Spleen (tissue), 11 donors: Measurements from ENCODE around the gene RIMBP2. TPM values are rescaled to one million over a fixed set of nuclear protein-coding genes. Genes with fewer than 3 reads are reported as not detected.

Experiments used
- DNase-seq: peaks from one replicate; pipeline ENCODE4 v3.0.0-alpha.2; 2020
- H3K27ac ChIP-seq, 8 donors: fragments of 200-600 bp; sonication (generic) in 7 of 8; 1 replicate in 4 of 8; 2 replicates in 4 of 8; pipeline versions ENCODE4 v1.5.0 to v1.8.0; 2016 to 2021; ENCODE audit warnings: inconsistent platforms in 4 of 8, mild to moderate bottlenecking in 4 of 8, moderate library complexity in 1 of 8
- H3K27me3 ChIP-seq, 7 donors: fragments of 200-600 bp; sonication (generic) in 6 of 7; replicated peaks in 1 of 7; 1 replicate in 4 of 7; 2 replicates in 3 of 7; pipeline versions ENCODE4 v1.5.0 to v1.8.0; 2016 to 2021; ENCODE audit warnings: inconsistent platforms in 3 of 7, mild to moderate bottlenecking in 1 of 7
- H3K36me3 ChIP-seq, 6 donors: fragments of 200-600 bp; sonication (generic) in 5 of 6; 1 replicate in 4 of 6; 2 replicates in 2 of 6; pipeline versions ENCODE4 v1.5.0 to v1.8.0; 2016 to 2021; ENCODE audit warnings: inconsistent platforms in 2 of 6
- H3K4me1 ChIP-seq, 6 donors: fragments of 200-600 bp; sonication (generic) in 5 of 6; 1 replicate in 3 of 6; 2 replicates in 3 of 6; pipeline versions ENCODE4 v1.5.0 to v1.8.0; 2016 to 2021; ENCODE audit warnings: inconsistent platforms in 3 of 6
- H3K4me3 ChIP-seq, 8 donors: fragments of 200-600 bp; sonication (generic) in 7 of 8; 1 replicate in 4 of 8; 2 replicates in 4 of 8; pipeline versions ENCODE4 v1.5.0 to v1.8.0; 2016 to 2021; ENCODE audit warnings: inconsistent platforms in 4 of 8, mild to moderate bottlenecking in 4 of 8, moderate library complexity in 2 of 8
- H3K9me3 ChIP-seq, 8 donors: fragments of 200-600 bp; sonication (generic) in 7 of 8; 1 replicate in 4 of 8; 2 replicates in 4 of 8; pipeline versions ENCODE4 v1.5.0 to v1.8.0; 2016 to 2021; ENCODE audit warnings: inconsistent platforms in 4 of 8
- POLR2A ChIP-seq, 3 donors: fragments of 450-650 bp; IDR thresholded peaks; one replicate each; pipeline ENCODE4 v1.5.1; 2017; ENCODE audit warnings: antibody characterized with exemption in 3 of 3, mild to moderate bottlenecking in 1 of 3
- POLR2AphosphoS5 ChIP-seq, 3 donors: sonication (generic); formaldehyde crosslinking; IDR thresholded peaks; one replicate each; pipeline ENCODE4 v1.5.1; 2017; ENCODE audit warnings: antibody characterized with exemption in 3 of 3
- WGBS, 5 donors: extraction: QIAGEN DNeasy Blood & Tissue Kit in 3 of 5; methylation state at CpG; one replicate each; pipeline versions ENCODE4 v1.1.5 to v1.1.7; 2013 to 2018; 5-methylcytosine and 5-hydroxymethylcytosine counted together
- intact Hi-C: fragments of 100-400 bp; cut with DNase I; formaldehyde crosslinking; loops from one replicate; pipeline ENCODE4 v1.15.0; 2023; ENCODE audit warnings: low total_unique reads
- polyA plus RNA-seq, 3 donors: library from polyadenylated mRNA; stranded (reverse); fragments of 200-250 nt; gene quantifications; one replicate each; pipeline ENCODE4 v1.2.1, GENCODE V29; 2013
- total RNA-seq, 7 donors: library from RNA; depleted of rRNA in 3 of 7; stranded (reverse); fragments of >200 nt in 3 of 7; fragmentation: NEBNext Ultra II Directional in 4 of 7; extraction: Animal tissue kit (Norgen Biotek cat#: 25700) in 4 of 7; gene quantifications; one replicate each; pipeline versions ENCODE4 v1.1.0 to v1.2.1, GENCODE V29; 2016 to 2021
- TF ChIP-seq, protein P1 (sequence below), 11 experiments: fragments of 200-600 bp in 7 of 11; fragments of 450-650 bp in 4 of 11; sonication (generic) in 4 of 11; IDR thresholded peaks in 8 of 11; conservative IDR thresholded peaks in 3 of 11; 1 replicate in 7 of 11; 2 replicates in 4 of 11; pipeline versions ENCODE4 v1.4.0 to v1.8.0; 2016 to 2021; ENCODE audit warnings: antibody characterized with exemption in 11 of 11, inconsistent platforms in 4 of 11, mild to moderate bottlenecking in 1 of 11
- donor health status: healthy with polysubstance abuse.
- donor health status: DM: no; HTN: no; CAD: no; lungs with moderate emphysema.
- donor health status: DM: no; HTN: no; CAD: no.
- donor health status: Bipolar disorder and iron deficiency.
- donor health status: healthy.
- donor health status: DM: no; HTN: no; CAD: no.
- donor health status: DM: yes; HTN: yes; CAD: no.

Gene RIMBP2
- total and polyA plus RNA-seq, 10 donors, result 0.05 to 5.2 (median 0.95) TPM

DNA sequence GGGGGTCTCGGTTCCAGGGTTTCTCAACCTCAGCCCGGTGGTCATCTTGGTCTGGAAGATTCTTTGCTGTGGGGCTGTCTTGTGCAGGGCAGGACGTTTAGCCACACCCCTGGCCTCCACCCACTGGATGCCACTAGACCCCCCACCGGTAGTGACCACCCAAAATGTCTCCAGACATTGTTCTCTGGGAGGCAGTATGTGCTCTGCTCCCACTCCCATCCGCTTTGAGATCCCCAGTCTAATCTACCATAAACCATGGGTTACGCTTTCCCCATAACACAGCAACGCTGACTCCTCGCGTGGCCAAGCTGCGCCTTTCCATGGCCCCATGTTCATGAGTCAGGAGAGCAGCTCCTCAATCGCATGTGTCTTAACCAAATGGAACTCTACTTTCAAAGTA lies 155.8 kb downstream of the RIMBP2 start:
- Histone ChIP-seq H3K4me1 (no peaks in the 10 kb centered on the region), H3K27me3 (peaks cover 0 to 23% (median 0%) of the 10 kb centered on the region in 7 donors), H3K4me3 (no peak overlapping the region), H3K36me3 (no peaks in the 10 kb centered on the region), H3K27ac (no peak overlapping the region), H3K9me3 (peaks cover 0 to 12% (median 11%) of the 10 kb centered on the region in 8 donors)
- no peak for DNase-seq
- intact Hi-C loops, result no loop called here
- TF ChIP-seq POLR2A (IDR thresholded peaks at IDR 0.05) (no peak), POLR2AphosphoS5 (IDR thresholded peaks at IDR 0.05) (no peak)
- TF ChIP-seq, protein P1, sequence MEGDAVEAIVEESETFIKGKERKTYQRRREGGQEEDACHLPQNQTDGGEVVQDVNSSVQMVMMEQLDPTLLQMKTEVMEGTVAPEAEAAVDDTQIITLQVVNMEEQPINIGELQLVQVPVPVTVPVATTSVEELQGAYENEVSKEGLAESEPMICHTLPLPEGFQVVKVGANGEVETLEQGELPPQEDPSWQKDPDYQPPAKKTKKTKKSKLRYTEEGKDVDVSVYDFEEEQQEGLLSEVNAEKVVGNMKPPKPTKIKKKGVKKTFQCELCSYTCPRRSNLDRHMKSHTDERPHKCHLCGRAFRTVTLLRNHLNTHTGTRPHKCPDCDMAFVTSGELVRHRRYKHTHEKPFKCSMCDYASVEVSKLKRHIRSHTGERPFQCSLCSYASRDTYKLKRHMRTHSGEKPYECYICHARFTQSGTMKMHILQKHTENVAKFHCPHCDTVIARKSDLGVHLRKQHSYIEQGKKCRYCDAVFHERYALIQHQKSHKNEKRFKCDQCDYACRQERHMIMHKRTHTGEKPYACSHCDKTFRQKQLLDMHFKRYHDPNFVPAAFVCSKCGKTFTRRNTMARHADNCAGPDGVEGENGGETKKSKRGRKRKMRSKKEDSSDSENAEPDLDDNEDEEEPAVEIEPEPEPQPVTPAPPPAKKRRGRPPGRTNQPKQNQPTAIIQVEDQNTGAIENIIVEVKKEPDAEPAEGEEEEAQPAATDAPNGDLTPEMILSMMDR (IDR thresholded peaks at IDR 0.05 in 8 of 11, conservative IDR thresholded peaks at IDR 0.05 in 3 of 11), result no peak
- 78 to 93% (median 83%) methylated on average over 11 of the region's 11 CpGs for WGBS, 5 donors

GRCh38 chr12:130559806-130560205 lies 156.3 kb downstream of the RIMBP2 start:
- intact Hi-C loops, result no loop called here
- Histone ChIP-seq H3K9me3 (peaks cover 0 to 7% (median 5%) of the 10 kb centered on the region in 8 donors), H3K36me3 (no peaks in the 10 kb centered on the region), H3K4me3 (no peak overlapping the region), H3K4me1 (no peaks in the 10 kb centered on the region), H3K27ac (no peak overlapping the region), H3K27me3 (peaks cover 0 to 23% (median 0%) of the 10 kb centered on the region in 7 donors)
- TF ChIP-seq POLR2AphosphoS5 (IDR thresholded peaks at IDR 0.05), result no peak
- TF ChIP-seq POLR2A (IDR thresholded peaks at IDR 0.05), result no peak
- TF ChIP-seq, protein P1 (IDR thresholded peaks at IDR 0.05 in 8 of 11, conservative IDR thresholded peaks at IDR 0.05 in 3 of 11), result no peak
- DNase-seq, result no peak
- 78 to 95% (median 85%) methylated on average over 7 of the region's 7 CpGs for WGBS, 5 donors

DNA sequence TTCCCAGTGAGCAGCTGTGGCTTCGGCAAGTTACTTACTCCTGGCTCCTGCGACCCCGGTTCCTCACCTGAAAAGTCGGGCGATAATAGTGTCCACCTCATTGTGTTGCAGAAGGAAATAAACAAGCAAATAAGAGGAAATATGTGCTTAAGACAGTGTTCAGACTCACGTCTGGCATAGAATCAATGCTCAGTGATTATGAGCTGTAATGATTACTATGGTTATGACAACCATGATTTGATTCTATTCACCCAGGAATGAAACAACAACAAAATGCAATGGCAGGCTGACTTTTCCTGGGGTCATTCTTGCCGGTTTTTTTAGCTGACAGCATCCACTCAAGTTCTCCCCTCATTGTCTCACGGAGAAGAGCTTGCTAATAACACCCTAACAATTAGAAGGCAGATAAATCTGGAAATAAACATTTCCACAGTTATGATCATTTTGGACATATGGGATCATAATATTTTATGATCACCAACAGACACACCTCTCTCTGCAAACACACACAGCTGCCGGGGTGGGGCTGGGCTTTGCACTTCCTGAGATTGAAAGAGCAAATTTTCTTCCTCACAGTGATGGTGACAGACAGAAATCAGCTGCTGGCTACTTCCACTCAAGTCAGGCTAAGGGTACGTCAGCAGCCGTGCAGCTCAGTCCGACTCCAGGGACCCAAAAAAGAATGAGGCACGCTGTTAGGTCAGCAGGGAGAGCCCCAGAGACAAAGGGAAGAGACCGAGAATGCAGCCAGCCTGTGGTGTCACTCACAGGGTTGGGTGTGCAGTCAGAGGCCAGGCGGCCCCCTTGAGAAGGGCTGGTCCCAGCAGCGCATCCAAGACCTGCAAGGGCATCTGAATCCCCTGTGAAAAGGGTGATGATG lies 158.0 kb downstream of the RIMBP2 start:
- 53 to 66% (median 62%) methylated on average over 16 of the region's 16 CpGs for WGBS, 5 donors
- intact Hi-C loops, result no loop called here
- no peaks in the 10 kb centered on the region for H3K36me3 ChIP-seq

DNA sequence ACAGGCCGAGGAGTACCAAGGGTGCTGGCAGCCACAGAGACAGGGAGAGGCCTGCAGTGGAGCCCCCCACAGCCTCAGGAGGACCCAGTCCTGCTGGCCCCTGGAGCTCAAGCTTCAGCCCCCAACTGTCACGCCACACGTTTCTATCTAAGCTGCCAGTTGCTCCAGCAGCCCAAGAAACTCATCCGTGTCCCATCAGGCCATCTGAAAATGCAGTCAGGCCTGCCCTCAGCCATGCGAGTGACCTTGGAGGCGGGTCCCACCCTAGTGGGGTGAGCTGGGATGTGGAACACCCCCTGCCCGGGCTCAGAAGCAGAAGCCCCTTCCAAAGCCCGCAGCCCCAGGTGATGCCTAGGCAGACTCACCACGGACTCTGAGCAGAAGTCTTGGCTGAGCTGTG lies 158.9 kb downstream of the RIMBP2 start:
- H3K27ac ChIP-seq, result no peak overlapping the region
- no peak overlapping the region for H3K4me3 ChIP-seq
- intact Hi-C loops, result no loop called here
- DNase-seq, result no peak
- H3K4me1 ChIP-seq, result no peaks in the 10 kb centered on the region
- peaks cover 0 to 5% (median 0%) of the 10 kb centered on the region in 8 donors for H3K9me3 ChIP-seq
- TF ChIP-seq POLR2A (IDR thresholded peaks at IDR 0.05), result no peak
- TF ChIP-seq POLR2AphosphoS5 (IDR thresholded peaks at IDR 0.05), result no peak
- TF ChIP-seq, protein P1 (IDR thresholded peaks at IDR 0.05 in 8 of 11, conservative IDR thresholded peaks at IDR 0.05 in 3 of 11), result no peak
- WGBS, 5 donors, result 75 to 87% (median 80%) methylated on average over 9 of the region's 9 CpGs
- H3K36me3 ChIP-seq, result no peaks in the 10 kb centered on the region
- H3K27me3 ChIP-seq, result peaks cover 0 to 23% (median 0%) of the 10 kb centered on the region in 7 donors

More for the DNA sequence above, 158.0 kb downstream of the RIMBP2 start:
- DNase-seq, result no peak
- no peaks in the 10 kb centered on the region for H3K9me3 ChIP-seq
- no peaks in the 10 kb centered on the region for H3K4me1 ChIP-seq
- no peak overlapping the region for H3K4me3 ChIP-seq
- no peak overlapping the region for H3K27ac ChIP-seq
- no peak for TF ChIP-seq POLR2A (IDR thresholded peaks at IDR 0.05)
- no peak for TF ChIP-seq POLR2AphosphoS5 (IDR thresholded peaks at IDR 0.05)
- TF ChIP-seq, protein P1 (IDR thresholded peaks at IDR 0.05 in 8 of 11, conservative IDR thresholded peaks at IDR 0.05 in 3 of 11), result no peak
- peaks cover 0 to 23% (median 0%) of the 10 kb centered on the region in 7 donors for H3K27me3 ChIP-seq
